ENCODE results near the gene CXCR6.
A peak's percentile ranks its signal among the peaks of the same experiment; 100 is the strongest.

The CXCR6 gene

GRCh38 chr3:45979378-45979777, 36.1 kb downstream of the CXCR6 start:
- no peaks in the 10 kb centered on the region for H3K27me3 ChIP-seq (ENCODE audit: control insufficient read depth, insufficient read depth, low read length)
- peaks cover 32% of the 10 kb centered on the region for H3K36me3 ChIP-seq (ENCODE audit: control insufficient read depth, insufficient read depth, low read length)
- H3K27ac ChIP-seq (ENCODE audit: low read depth, low read length): no peak overlapping the region
- H3K4me1 ChIP-seq (ENCODE audit: control insufficient read depth, insufficient read depth, low read length): peaks cover 10% of the 10 kb centered on the region
- no peak overlapping the region for H3K4me3 ChIP-seq (ENCODE audit: low read length)
- H3K9ac ChIP-seq (ENCODE audit: low read length): no peak overlapping the region

DNA sequence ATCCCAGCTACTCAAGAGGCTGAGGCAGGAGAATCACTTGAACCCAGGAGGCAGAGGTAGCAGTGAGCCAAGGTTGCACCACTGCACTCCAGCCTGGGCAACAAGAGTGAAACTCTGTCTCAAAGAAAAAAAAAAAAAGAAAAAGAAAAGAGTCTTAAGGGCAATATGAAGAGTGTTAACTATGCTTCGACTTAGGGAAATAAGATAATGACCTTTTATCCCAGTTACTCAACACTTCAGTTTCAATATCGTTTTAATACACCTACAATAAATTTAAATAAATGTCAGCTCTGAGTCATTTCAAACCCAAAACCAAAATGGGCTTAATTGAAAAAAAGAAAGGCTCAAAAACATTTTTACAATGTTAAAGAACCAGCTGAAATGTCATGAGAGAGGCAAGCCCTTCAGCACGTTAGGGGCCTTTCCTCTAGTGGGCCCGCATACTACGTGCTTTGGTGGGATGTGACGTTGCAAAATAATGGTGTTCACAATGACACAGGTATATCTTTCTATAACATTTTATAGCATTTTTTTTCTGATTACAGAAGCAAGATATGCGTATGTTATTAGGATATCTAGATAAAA, 37.1 kb downstream of the CXCR6 start:
- Histone ChIP-seq H3K27me3 (ENCODE audit: control insufficient read depth, insufficient read depth, low read length) (no peaks in the 10 kb centered on the region), H3K36me3 (ENCODE audit: control insufficient read depth, insufficient read depth, low read length) (peaks cover 26% of the 10 kb centered on the region), H3K4me3 (ENCODE audit: low read length) (no peak overlapping the region), H3K9ac (ENCODE audit: low read length) (no peak overlapping the region), H3K4me1 (ENCODE audit: control insufficient read depth, insufficient read depth, low read length) (peaks cover 19% of the 10 kb centered on the region), H3K27ac (ENCODE audit: low read depth, low read length) (no peak overlapping the region)

DNA sequence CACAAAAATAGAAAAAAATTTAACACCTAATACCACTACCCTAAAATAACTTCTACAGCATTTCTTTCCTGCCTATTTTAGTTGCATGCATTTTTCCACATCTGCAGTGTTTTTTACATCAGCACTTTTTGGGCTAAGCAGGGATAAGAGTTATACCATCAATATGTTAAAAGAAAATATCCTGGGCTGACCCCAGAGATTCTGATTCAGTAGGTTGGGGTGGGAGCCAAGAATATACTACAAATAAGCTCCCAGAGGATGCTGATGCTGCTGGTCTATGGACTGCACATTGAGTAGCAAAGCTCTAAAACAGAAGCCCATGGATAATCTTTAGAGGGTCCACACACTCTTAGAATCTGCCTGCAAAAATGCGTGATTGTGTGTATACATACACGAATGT, 37.6 kb downstream of the CXCR6 start:
- H3K4me3 ChIP-seq (ENCODE audit: low read length): no peak overlapping the region
- H3K27ac ChIP-seq (ENCODE audit: low read depth, low read length): no peak overlapping the region
- no peak overlapping the region for H3K9ac ChIP-seq (ENCODE audit: low read length)
- H3K27me3 ChIP-seq (ENCODE audit: control insufficient read depth, insufficient read depth, low read length): no peaks in the 10 kb centered on the region
- peaks cover 26% of the 10 kb centered on the region for H3K36me3 ChIP-seq (ENCODE audit: control insufficient read depth, insufficient read depth, low read length)
- H3K4me1 ChIP-seq (ENCODE audit: control insufficient read depth, insufficient read depth, low read length): peaks cover 24% of the 10 kb centered on the region

DNA sequence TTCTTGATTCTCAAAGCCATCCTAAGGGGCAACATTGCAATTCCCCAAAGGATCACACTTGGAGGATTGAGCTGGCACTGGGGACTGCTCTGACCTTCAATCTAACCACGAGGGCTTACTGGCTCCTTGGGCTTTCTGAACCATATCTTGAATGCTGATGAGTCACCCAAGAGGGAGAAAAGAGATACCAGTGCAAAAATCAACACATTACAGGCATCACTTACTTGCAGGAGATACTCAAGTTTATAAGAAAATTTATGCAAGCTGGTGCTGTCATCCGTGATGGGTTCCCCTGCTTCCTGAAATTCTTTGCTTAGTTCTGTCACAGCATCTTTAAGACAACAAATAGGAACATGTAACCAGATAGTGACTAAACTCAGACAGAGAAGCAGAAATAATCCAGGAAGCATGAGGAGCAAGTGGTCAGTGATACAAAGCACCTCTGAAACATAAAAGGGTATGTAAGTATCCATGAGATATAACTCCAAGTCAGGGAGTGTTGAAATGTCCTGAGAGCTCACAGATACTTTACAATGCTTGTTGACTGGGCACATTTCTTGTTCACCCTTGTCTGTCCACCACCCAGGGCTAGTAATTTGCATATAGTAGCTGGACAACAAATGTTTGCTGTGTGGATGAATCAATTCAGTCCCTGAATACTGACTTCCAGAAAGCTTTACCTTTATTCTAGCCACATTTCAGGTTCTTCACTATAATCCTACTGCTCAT, 38.2 kb downstream of the CXCR6 start:
- H3K27ac ChIP-seq (ENCODE audit: low read depth, low read length): no peak overlapping the region
- peaks cover 31% of the 10 kb centered on the region for H3K4me1 ChIP-seq (ENCODE audit: control insufficient read depth, insufficient read depth, low read length)
- no peak overlapping the region for H3K9ac ChIP-seq (ENCODE audit: low read length)
- H3K27me3 ChIP-seq (ENCODE audit: control insufficient read depth, insufficient read depth, low read length): no peaks in the 10 kb centered on the region
- H3K36me3 ChIP-seq (ENCODE audit: control insufficient read depth, insufficient read depth, low read length): peaks cover 26% of the 10 kb centered on the region
- H3K4me3 ChIP-seq (ENCODE audit: low read length): no peak overlapping the region

- Histone ChIP-seq H3K4me3 (ENCODE audit: low read length) (no peak overlapping the region), H3K27ac (ENCODE audit: low read depth, low read length) (peak overlapping the region; percentile 81), H3K4me1 (ENCODE audit: control insufficient read depth, insufficient read depth, low read length) (peaks cover 54% of the 10 kb centered on the region), H3K27me3 (ENCODE audit: control insufficient read depth, insufficient read depth, low read length) (no peaks in the 10 kb centered on the region), H3K36me3 (ENCODE audit: control insufficient read depth, insufficient read depth, low read length) (peaks cover 22% of the 10 kb centered on the region), H3K9ac (ENCODE audit: low read length) (no peak overlapping the region)
These were observed 40.5 kb downstream of the CXCR6 start for GRCh38 chr3:45983770-45984169.

GRCh38 chr3:45984331-45985312, 41.4 kb downstream of the CXCR6 start:
- Histone ChIP-seq H3K9ac (ENCODE audit: low read length) (no peak overlapping the region), H3K4me3 (ENCODE audit: low read length) (peak overlapping the region; percentile 10), H3K36me3 (ENCODE audit: control insufficient read depth, insufficient read depth, low read length) (peaks cover 19% of the 10 kb centered on the region), H3K27ac (ENCODE audit: low read depth, low read length) (peak overlapping the region; percentile 81), H3K4me1 (ENCODE audit: control insufficient read depth, insufficient read depth, low read length) (peaks cover 62% of the 10 kb centered on the region), H3K27me3 (ENCODE audit: control insufficient read depth, insufficient read depth, low read length) (no peaks in the 10 kb centered on the region)

- peaks cover 64% of the 10 kb centered on the region for H3K4me1 ChIP-seq (ENCODE audit: control insufficient read depth, insufficient read depth, low read length)
- no peaks in the 10 kb centered on the region for H3K27me3 ChIP-seq (ENCODE audit: control insufficient read depth, insufficient read depth, low read length)
- peak overlapping the region; percentile 81 for H3K27ac ChIP-seq (ENCODE audit: low read depth, low read length)
- H3K9ac ChIP-seq (ENCODE audit: low read length): no peak overlapping the region
- H3K4me3 ChIP-seq (ENCODE audit: low read length): peak overlapping the region; percentile 10
- H3K36me3 ChIP-seq (ENCODE audit: control insufficient read depth, insufficient read depth, low read length): peaks cover 19% of the 10 kb centered on the region
These were observed 42.5 kb downstream of the CXCR6 start for GRCh38 chr3:45985532-45986302.

GRCh38 chr3:45986303-45986982, 43.2 kb downstream of the CXCR6 start:
- Histone ChIP-seq H3K4me1 (ENCODE audit: control insufficient read depth, insufficient read depth, low read length) (peaks cover 64% of the 10 kb centered on the region), H3K27ac (ENCODE audit: low read depth, low read length) (peak overlapping the region; percentile 81), H3K27me3 (ENCODE audit: control insufficient read depth, insufficient read depth, low read length) (no peaks in the 10 kb centered on the region), H3K9ac (ENCODE audit: low read length) (no peak overlapping the region), H3K4me3 (ENCODE audit: low read length) (no peak overlapping the region), H3K36me3 (ENCODE audit: control insufficient read depth, insufficient read depth, low read length) (peaks cover 15% of the 10 kb centered on the region)

- Histone ChIP-seq H3K27ac (ENCODE audit: low read depth, low read length) (peak overlapping the region; percentile 81), H3K36me3 (ENCODE audit: control insufficient read depth, insufficient read depth, low read length) (peaks cover 13% of the 10 kb centered on the region), H3K4me3 (ENCODE audit: low read length) (peak overlapping the region; percentile 2), H3K4me1 (ENCODE audit: control insufficient read depth, insufficient read depth, low read length) (peaks cover 72% of the 10 kb centered on the region), H3K9ac (ENCODE audit: low read length) (no peak overlapping the region), H3K27me3 (ENCODE audit: control insufficient read depth, insufficient read depth, low read length) (no peaks in the 10 kb centered on the region)
These were observed 44.4 kb downstream of the CXCR6 start for GRCh38 chr3:45987368-45988291.

DNA sequence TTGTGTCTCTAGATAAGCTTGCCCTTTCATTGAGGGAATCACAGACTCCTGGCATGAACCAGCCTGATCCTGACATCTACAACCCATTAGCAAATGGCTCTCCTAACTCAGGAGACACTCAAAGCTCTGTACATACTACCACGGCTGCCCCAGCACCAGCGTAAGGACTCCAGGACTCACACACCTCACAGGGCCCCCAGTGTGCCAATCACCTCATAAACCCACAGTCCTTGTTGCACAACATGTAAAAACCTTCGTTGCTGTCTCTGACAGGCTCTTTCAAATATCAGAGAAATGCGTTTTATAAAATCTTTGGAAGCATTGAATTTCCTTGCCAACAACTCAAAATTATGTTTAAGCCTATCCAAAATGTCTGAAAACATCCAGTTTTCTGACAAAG, 45.1 kb downstream of the CXCR6 start:
- H3K27ac ChIP-seq (ENCODE audit: low read depth, low read length): peak overlapping the region; percentile 81
- H3K4me3 ChIP-seq (ENCODE audit: low read length): no peak overlapping the region
- peaks cover 8% of the 10 kb centered on the region for H3K36me3 ChIP-seq (ENCODE audit: control insufficient read depth, insufficient read depth, low read length)
- no peaks in the 10 kb centered on the region for H3K27me3 ChIP-seq (ENCODE audit: control insufficient read depth, insufficient read depth, low read length)
- no peak overlapping the region for H3K9ac ChIP-seq (ENCODE audit: low read length)
- peaks cover 75% of the 10 kb centered on the region for H3K4me1 ChIP-seq (ENCODE audit: control insufficient read depth, insufficient read depth, low read length)

- Histone ChIP-seq H3K4me1 (ENCODE audit: control insufficient read depth, insufficient read depth, low read length) (peaks cover 74% of the 10 kb centered on the region), H3K4me3 (ENCODE audit: low read length) (no peak overlapping the region), H3K27me3 (ENCODE audit: control insufficient read depth, insufficient read depth, low read length) (no peaks in the 10 kb centered on the region)
These were observed 45.5 kb downstream of the CXCR6 start for GRCh38 chr3:45988804-45989203.

More at GRCh38 chr3:45988804-45989203, 45.5 kb downstream of the CXCR6 start:
- peaks cover 5% of the 10 kb centered on the region for H3K36me3 ChIP-seq (ENCODE audit: control insufficient read depth, insufficient read depth, low read length)
- H3K27ac ChIP-seq (ENCODE audit: low read depth, low read length): peak overlapping the region; percentile 81
- H3K9ac ChIP-seq (ENCODE audit: low read length): no peak overlapping the region

Measured in rectal smooth muscle tissue (tissue), 1 donor.